Inferior parietal cortex (tissue), 1 donor: ENCODE measurements around the gene CHMP1A.
"Not testable (repeated sequence)": the region's sequence is repeated elsewhere in the genome, so short reads cannot be mapped to it uniquely, and the experiment has no call there.

Experiments used
- DNase-seq: peaks from one replicate; pipeline ENCODE4 v3.0.0-alpha.2; 2016; ENCODE audit errors: extremely low spot score

Gene CHMP1A

DNA sequence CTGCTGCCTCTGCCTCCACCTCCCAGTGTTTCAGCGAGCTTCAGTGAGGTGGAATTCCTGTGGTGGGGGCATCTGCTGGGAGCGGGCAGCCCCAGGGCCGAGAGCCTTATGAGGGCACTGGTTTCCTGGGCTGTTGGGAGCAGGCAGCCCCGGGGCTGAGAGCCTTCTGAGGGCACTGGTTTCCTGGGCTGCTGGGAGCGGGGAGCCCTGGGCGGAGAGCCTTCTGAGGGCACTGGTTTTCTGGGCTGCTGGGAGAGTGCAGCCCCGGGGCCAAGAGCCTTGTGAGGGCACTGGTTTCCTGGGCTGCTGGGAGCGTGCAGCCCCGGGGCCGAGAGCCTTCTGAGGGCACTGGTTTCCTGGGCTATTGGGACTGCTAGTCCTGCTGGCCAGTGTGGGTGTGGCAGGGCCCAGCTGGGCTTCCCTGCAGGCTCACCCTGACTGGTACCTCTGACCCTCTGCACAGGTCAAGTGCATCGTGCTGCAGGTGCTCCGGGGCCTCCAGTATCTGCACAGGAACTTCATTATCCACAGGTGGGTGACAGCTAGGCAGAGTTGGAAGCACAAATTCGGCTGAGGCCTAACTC lies 34.6 kb upstream of the CHMP1A start:
- no peak for DNase-seq

GRCh38 chr16:89691231-89691985 lies 33.9 kb upstream of the CHMP1A start:
- DNase-seq, result no peak

- DNase-seq, result no peak
These were observed 32.9 kb upstream of the CHMP1A start for GRCh38 chr16:89690392-89690901.

GRCh38 chr16:89689621-89690020 lies 32.1 kb upstream of the CHMP1A start:
- DNase-seq, result not testable (repeated sequence)

GRCh38 chr16:89689142-89689541 lies 31.6 kb upstream of the CHMP1A start:
- no peak for DNase-seq

GRCh38 chr16:89688395-89688794 lies 30.9 kb upstream of the CHMP1A start:
- DNase-seq, result no peak

- no peak for DNase-seq
These were observed 29.8 kb upstream of the CHMP1A start for GRCh38 chr16:89687092-89687940.

DNA sequence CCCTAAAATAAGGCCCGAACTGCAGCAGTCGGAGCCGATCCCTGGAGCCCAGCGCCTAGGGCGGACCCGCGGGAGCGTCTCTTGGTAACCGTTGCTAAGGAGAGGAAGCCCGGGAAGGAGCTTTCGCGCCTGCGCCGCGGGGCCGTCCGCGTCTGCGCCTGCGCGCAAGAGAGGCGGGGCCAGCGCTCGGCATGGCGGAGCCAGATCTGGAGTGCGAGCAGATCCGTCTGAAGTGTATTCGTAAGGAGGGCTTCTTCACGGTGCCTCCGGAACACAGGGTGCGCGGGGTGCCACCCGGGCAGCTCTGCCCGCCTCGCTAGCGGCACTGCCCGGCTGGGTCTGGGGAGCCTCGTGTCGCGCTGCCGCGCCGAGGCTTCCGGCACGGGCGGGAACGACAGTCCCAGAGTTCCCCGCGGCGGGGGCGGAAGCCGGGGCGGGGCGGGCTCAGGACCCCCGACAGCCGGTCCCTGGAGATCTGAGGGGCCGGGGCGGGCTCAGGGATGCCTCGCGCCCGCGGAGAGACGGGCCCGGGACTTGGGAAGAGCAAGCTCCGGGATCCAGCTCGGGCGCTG lies 29.1 kb upstream of the CHMP1A start, which contains the start of gene CDK10:
TSS of gene CDK10 (plus strand) at position 170 of the 572 bp plus-strand sequence. CDS start at position 192, 22 bp downstream.
- DNase-seq, result peak; percentile 96

- DNase-seq, result no peak
These were observed 28.4 kb upstream of the CHMP1A start for GRCh38 chr16:89685916-89686315.

DNA sequence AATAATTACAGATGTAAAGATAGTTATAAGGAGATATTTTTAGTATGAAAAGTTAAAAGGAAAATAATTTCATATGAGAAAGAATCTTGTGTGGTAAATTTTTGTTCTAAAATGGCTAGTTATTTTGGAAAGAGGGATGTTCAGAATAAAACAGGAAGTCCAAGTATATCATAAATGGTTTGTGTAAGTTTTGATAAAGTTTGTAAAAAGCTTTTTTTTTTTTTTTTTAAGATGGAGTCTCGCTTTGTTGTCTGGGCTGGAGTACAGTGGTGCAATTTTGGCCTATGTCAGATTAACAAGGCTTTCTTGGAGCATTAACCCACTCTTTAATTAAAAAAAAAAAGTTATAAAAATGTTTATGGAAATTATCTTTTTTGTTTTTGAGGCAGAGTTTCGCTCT lies 20.8 kb upstream of the CHMP1A start:
- DNase-seq, result no peak

DNA sequence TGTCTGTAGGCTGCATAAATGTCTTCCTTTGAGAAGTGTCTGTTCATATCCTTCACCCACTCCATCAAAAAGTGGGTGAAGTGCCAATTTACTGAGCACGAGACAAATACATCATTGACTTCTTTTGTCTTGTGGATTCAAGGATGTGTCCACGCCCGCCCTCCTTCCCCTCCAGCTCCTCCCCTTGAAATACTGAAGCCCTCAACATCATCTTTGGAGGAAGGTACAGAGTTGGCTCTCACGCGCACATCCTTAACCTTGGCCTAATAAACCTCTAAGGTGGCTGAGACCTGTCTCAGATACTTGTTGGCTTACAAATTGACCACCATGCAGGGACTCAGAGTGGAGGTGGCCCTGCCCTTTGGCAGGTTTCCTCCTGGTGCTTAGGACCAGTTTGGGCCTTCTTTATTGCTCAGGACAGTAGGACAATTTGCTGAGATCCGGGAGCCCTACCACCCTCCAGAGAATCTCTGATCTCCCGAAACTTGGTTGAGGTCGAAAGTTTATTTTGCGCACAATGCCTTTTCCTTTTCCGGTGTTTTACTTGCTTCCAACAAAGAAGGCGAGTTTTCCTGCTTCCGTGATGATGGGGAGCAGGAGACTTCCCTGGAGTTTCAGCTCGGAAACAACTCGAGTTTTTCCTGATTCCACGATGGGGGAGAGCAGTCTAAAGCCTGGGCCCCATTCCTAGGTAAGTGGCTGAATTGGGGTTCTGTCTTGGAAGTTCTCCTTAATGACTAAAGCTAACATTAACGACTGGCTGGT lies 14.9 kb upstream of the CHMP1A start:
- DNase-seq, result no peak

DNA sequence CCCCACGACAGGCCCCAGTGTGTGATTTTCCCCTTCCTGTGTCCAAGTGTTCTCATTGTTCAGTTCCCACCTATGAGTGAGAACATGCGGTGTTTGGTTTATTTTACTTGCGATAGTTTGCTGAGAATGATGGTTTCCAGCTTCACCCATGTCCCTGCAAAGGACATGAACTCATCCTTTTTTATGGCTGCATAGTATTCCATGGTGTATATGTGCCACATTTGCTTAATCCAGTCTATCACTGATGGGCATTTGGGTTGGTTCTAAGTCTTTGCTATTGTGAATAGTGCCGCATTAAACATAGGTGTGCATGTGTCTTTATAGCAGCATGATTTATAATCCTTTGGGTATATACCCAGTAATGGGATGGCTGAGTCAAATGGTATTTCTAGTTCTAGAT lies 14.1 kb upstream of the CHMP1A start:
- DNase-seq, result not testable (repeated sequence)

- DNase-seq, result no peak
These were observed 13.3 kb upstream of the CHMP1A start for GRCh38 chr16:89670496-89671431.

DNA sequence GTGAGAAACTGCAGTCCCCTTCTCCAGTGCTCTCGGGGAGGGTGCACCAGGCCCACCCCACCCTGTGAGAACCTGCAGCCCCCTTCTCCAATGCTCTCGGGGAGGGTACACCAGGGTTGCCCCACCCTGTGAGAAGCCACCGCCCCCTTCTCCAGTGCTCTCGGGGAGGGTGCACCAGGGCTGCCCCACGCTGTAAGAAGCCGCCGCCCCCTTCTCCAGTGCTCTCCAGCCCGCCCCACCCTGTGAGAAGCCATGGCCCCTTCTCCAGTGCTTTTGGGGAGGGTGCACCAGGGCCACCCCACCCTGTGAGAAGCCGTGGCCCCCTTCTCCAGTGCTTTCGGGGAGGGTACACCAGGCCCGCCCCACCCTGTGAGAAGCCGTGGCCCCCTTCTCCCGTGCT lies 12.2 kb upstream of the CHMP1A start:
- DNase-seq, result no peak

- no peak for DNase-seq
These were observed 11.3 kb upstream of the CHMP1A start for GRCh38 chr16:89668790-89669158.

DNA sequence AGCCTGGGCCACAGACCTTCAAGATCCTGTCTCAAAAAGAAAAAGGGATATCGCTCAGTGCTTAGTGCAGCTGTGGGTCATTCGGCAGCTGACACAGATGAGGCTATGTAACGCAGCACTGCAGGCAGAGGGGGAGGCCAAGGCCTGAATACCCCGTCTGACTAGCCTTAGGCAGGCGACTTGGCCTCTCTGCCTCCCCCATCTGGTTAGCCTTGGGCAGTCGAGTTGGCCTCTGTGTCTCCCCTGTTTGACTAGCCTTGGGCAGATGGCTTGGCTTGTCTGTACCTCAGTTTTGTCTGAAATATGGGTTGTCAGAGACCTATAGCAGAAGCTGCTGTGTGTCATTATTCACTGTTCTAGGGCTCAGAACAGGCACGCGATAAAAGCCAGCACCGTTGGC lies 10.1 kb upstream of the CHMP1A start:
- DNase-seq, result no peak

DNA sequence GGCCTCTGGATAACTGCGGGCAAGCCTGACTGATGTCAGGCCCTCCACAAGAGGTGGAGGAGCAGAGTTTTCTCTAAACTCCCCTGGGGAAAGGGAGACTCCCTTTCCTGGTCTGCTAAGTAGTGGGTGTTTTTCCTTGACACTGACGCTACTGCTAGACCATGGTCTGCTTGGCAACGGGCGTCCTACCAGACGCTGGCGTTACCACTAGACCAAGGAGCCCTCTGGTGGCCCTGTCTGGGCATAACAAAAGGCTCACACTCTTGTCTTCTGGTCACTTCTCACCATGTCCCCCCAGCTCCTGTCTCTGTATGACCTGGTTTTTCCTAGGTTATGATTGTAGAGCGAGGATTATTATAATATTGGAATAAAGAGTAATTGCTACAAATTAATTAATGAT lies 9.5 kb upstream of the CHMP1A start:
- not testable (repeated sequence) for DNase-seq

DNA sequence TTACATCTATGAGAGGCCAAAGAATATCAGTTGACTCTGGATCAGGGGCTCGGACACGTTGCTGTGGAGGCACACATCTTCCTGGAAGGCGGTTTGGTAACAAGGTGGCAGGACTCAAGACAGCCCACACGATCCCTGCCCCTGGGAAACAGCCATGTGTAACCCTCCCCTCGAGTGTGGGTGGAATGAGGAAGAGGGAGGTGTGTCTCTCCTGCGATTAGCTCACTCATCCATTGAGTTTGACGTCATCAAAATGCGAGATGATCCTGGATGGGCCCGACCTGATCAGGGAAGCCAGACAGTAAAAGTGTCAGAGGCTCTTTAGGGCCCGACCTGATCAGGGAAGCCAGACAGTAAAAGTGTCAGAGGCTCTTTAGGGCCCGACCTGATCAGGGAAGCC lies 6.7 kb upstream of the CHMP1A start:
- DNase-seq, result not testable (repeated sequence)

GRCh38 chr16:89661215-89661614 lies 3.7 kb upstream of the CHMP1A start:
- DNase-seq, result no peak

- DNase-seq, result no peak
These were observed 2.6 kb upstream of the CHMP1A start for GRCh38 chr16:89660146-89660545.
